ENCODE measurements around the gene RNF213. TPM values are rescaled to one million over a fixed set of nuclear protein-coding genes. Genes with fewer than 3 reads are reported as not detected.

The RNF213 gene
- total RNA-seq, 1 donor from 2014 or later, result 29.6 TPM

DNA sequence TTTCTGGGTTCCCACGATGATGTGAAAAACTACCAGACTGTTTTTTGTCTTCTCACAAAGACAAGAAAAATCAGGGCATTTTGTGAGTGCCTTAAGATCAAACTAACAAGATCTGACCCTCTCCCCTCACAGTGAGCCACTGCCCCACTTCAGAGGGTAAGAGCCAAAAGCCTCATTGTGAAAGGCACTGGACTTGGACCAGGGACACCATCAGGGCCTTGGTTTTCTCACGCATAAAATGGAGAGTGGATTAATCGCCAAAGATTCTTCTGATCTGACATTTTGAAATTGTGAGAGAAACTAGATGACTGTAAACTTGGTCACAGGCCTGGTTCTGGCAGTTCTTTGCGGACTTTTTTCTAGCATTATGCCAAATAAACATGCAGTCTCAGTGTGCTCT, 133.3 kb downstream of the RNF213 start:
- H3K9me3 Mint-ChIP-seq, result no peaks in the 10 kb centered on the region
- no peak overlapping the region for H3K4me3 Mint-ChIP-seq
- H3K27me3 Mint-ChIP-seq (ENCODE audit: low read depth), result no peaks in the 10 kb centered on the region
- TF ChIP-seq, protein P1, sequence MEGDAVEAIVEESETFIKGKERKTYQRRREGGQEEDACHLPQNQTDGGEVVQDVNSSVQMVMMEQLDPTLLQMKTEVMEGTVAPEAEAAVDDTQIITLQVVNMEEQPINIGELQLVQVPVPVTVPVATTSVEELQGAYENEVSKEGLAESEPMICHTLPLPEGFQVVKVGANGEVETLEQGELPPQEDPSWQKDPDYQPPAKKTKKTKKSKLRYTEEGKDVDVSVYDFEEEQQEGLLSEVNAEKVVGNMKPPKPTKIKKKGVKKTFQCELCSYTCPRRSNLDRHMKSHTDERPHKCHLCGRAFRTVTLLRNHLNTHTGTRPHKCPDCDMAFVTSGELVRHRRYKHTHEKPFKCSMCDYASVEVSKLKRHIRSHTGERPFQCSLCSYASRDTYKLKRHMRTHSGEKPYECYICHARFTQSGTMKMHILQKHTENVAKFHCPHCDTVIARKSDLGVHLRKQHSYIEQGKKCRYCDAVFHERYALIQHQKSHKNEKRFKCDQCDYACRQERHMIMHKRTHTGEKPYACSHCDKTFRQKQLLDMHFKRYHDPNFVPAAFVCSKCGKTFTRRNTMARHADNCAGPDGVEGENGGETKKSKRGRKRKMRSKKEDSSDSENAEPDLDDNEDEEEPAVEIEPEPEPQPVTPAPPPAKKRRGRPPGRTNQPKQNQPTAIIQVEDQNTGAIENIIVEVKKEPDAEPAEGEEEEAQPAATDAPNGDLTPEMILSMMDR (conservative IDR thresholded peaks at IDR 0.05), result no peak
- H3K36me3 Mint-ChIP-seq (ENCODE audit: low read depth), result no peaks in the 10 kb centered on the region
- DNase-seq (ENCODE audit: low read depth, low spot score), result no peak
- no peak overlapping the region for H3K27ac Mint-ChIP-seq (ENCODE audit: unreplicated experiment)
- no peaks in the 10 kb centered on the region for H3K4me1 Mint-ChIP-seq

DNA sequence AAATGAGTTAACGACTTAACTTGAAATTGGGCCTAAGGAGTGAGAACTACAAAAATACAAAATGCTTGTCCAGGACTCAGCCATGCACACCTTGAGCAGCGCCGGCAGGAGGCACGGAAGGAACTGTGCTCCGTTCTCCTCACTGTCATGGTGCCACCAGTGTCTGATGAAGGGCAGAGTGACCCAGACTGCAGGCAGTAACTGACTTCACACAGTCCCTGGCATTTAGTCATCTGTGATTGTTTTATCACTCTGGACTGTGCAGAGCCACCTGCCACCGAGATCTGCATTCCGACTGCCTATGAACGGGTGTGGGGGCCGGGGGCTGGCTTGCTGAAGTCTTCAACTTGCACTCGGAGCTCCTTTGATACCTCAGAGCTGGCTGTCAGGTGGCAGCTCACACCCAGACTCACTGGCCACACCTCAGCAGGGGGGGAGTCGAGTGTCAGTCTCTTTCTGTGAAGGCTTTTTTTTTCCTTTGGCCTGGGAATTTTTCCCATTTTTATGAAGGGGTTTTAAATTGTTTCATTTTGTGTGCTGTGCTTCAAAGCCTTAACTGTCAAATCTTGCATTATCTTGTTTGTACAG, 134.1 kb downstream of the RNF213 start:
- Mint-ChIP-seq H3K27me3 (ENCODE audit: low read depth) (no peaks in the 10 kb centered on the region), H3K4me1 (no peaks in the 10 kb centered on the region), H3K36me3 (ENCODE audit: low read depth) (no peaks in the 10 kb centered on the region), H3K4me3 (no peak overlapping the region), H3K27ac (ENCODE audit: unreplicated experiment) (no peak overlapping the region), H3K9me3 (no peaks in the 10 kb centered on the region)
- no peak for DNase-seq (ENCODE audit: low read depth, low spot score)
- TF ChIP-seq, protein P1 (conservative IDR thresholded peaks at IDR 0.05), result no peak

DNA sequence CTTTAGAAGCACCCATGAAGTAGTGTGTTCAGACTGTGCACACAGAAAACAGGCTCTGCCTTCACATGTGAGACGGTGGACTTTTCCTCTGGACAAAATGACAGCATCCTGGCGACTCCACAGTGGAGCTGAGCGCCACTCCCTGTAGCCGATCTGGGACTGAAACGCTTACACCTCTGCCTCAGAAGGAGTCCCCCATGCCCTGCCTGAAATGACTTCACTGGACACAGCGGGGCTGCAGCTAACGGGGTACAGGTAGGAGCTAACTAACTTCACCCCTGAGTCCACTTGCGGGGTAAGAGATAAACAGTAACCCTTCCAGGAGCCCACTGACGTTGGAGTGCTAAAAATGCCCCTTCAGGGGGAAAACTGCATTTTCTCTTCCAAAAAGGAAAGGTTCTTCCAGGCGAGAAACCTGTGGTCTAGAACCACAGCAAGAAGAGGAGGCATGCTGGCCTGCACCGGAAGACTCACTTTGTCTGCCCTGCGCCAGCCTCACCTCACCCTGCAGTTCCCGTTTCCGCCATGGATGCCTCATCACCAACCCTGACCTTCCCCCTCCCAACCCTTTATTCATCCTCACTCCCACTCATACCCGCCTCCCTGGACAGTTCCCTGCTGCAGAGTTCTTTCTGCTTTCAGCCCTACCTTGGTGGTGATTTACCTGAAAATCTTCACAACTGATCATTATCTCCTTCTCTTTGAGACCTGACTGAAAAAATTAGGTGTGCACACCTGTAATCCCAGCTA, 134.9 kb downstream of the RNF213 start:
- Mint-ChIP-seq H3K4me3 (no peak overlapping the region), H3K27ac (ENCODE audit: unreplicated experiment) (peak overlapping the region; percentile 35), H3K4me1 (no peaks in the 10 kb centered on the region), H3K27me3 (ENCODE audit: low read depth) (no peaks in the 10 kb centered on the region), H3K9me3 (no peaks in the 10 kb centered on the region), H3K36me3 (ENCODE audit: low read depth) (no peaks in the 10 kb centered on the region)
- DNase-seq (ENCODE audit: low read depth, low spot score), result no peak
- TF ChIP-seq, protein P1 (conservative IDR thresholded peaks at IDR 0.05), result no peak

DNA sequence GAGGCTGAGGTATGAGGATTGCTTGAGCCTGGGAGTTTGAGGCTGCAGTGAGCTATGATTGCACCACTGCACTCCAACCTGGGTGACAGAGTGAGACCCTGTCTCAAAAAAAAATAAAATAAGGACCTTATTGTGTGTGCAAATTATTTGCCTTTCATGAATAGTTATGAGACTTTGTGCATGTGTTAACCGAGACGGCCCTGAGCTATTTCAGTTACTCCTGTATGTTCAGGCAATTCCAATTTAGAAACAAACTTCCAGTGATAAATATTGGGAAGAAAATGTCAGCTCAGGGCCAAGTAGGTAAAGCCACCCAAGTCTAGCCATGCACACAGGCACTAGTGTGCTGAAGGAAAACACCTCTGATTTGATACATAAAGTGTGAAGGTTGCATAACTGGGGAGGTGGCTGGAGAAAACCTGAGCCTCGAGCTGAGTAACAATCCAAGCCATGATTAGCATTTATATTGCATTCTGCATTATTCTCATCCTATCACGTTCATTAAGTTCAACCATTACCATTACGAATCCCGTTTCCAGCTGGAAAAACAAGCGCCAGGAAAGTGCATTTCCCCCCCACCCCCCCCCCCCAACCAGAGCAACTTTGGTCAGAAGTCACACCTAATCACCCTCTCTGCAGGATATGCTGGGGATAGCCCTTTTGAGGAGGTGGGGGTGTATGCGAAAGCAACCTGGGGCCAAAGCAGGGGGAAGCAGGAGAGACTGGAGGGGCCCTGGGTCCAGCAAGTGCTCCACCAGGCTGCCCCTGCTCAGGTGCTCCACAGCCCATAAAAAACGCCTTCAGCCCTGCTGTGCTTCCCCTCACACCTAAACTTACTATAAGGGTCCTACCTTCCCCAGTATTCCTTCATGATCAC, 135.7 kb downstream of the RNF213 start:
- H3K36me3 Mint-ChIP-seq (ENCODE audit: low read depth), result no peaks in the 10 kb centered on the region
- no peaks in the 10 kb centered on the region for H3K27me3 Mint-ChIP-seq (ENCODE audit: low read depth)
- no peak overlapping the region for H3K4me3 Mint-ChIP-seq
- no peaks in the 10 kb centered on the region for H3K9me3 Mint-ChIP-seq
- DNase-seq (ENCODE audit: low read depth, low spot score), result no peak
- no peaks in the 10 kb centered on the region for H3K4me1 Mint-ChIP-seq
- TF ChIP-seq, protein P1 (conservative IDR thresholded peaks at IDR 0.05), result no peak
- H3K27ac Mint-ChIP-seq (ENCODE audit: unreplicated experiment), result peak overlapping the region; percentile 37

DNA sequence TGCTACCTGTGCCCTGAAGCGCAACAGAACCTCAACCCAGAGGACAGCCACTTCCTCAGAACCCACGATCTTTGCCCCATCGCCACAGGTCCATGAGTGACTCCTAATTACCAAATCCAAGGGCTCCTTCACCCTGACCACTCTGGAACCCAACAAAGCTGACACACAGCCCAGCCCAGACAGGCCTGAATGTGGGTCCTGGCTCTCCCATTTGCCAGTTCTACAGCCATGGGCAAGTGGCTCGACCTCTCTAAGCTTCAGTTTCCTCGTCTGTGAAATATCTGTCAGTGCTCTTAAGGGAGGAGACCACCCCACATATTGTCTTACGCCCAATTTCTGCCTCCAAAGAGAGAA, 136.4 kb downstream of the RNF213 start:
- TF ChIP-seq, protein P1 (conservative IDR thresholded peaks at IDR 0.05), result no peak
- no peaks in the 10 kb centered on the region for H3K36me3 Mint-ChIP-seq (ENCODE audit: low read depth)
- no peaks in the 10 kb centered on the region for H3K27me3 Mint-ChIP-seq (ENCODE audit: low read depth)
- H3K4me3 Mint-ChIP-seq, result no peak overlapping the region
- H3K4me1 Mint-ChIP-seq, result no peaks in the 10 kb centered on the region
- H3K9me3 Mint-ChIP-seq, result no peaks in the 10 kb centered on the region
- H3K27ac Mint-ChIP-seq (ENCODE audit: unreplicated experiment), result peak overlapping the region; percentile 37
- no peak for DNase-seq (ENCODE audit: low read depth, low spot score)

Measured in neural crest cell (in vitro differentiated cells).